ENCODE measurements around the gene GRK5.
"Not testable (repeated sequence)": the region's sequence is repeated elsewhere in the genome, so short reads cannot be mapped to it uniquely, and the experiment has no call there.

Gene GRK5

DNA sequence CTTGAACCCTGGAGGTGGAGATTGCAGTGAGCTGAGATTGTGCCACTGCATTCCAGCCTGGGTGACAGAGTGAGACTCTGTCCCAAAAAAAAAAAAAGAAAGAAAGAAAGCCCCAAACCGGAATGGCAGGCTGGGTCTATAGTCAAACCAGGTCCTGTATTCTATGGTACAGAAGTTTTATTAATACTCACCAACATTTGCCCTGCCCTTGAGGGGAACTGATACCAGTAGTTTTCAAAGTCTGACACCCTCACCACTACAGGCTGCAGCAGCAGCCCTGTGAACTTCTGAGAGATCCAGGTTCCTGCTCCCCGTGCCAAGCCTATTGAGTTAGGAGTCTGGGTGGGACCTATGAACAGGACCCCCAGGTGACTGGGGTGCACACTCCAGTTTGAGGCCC is 254.6 kb downstream of the GRK5 start:
- Histone ChIP-seq H3K36me3 (ENCODE audit: control insufficient read depth in 1 of 2, insufficient read depth in 2 of 2, low read length in 2 of 2) (no peaks in the 10 kb centered on the region), H3K27me3 (ENCODE audit: control insufficient read depth in 1 of 2, insufficient read depth in 2 of 2, low read length in 2 of 2) (no peaks in the 10 kb centered on the region), H3K9ac (ENCODE audit: low read depth in 1 of 2, low read length in 2 of 2) (no peak overlapping the region), H3K4me1 (ENCODE audit: control insufficient read depth in 1 of 2, insufficient read depth in 2 of 2, low read length in 2 of 2) (no peaks in the 10 kb centered on the region), H3K9me3 (ENCODE audit: control insufficient read depth in 1 of 2, low read length in 2 of 2) (no peaks in the 10 kb centered on the region), H3K4me3 (ENCODE audit: low read depth in 1 of 2, low read length in 2 of 2) (no peak overlapping the region), H3K27ac (ENCODE audit: low read depth, low read length) (no peak overlapping the region)

- H3K4me1 ChIP-seq (ENCODE audit: control insufficient read depth in 1 of 2, insufficient read depth in 2 of 2, low read length in 2 of 2) = no peaks in the 10 kb centered on the region
- no peaks in the 10 kb centered on the region for H3K9me3 ChIP-seq (ENCODE audit: control insufficient read depth in 1 of 2, low read length in 2 of 2)
- no peak overlapping the region for H3K27ac ChIP-seq (ENCODE audit: low read depth, low read length)
- no peak overlapping the region for H3K9ac ChIP-seq (ENCODE audit: low read depth in 1 of 2, low read length in 2 of 2)
- H3K27me3 ChIP-seq (ENCODE audit: control insufficient read depth in 1 of 2, insufficient read depth in 2 of 2, low read length in 2 of 2) = no peaks in the 10 kb centered on the region
- H3K4me3 ChIP-seq (ENCODE audit: low read depth in 1 of 2, low read length in 2 of 2) = no peak overlapping the region
- H3K36me3 ChIP-seq (ENCODE audit: control insufficient read depth in 1 of 2, insufficient read depth in 2 of 2, low read length in 2 of 2) = no peaks in the 10 kb centered on the region
Observed at GRCh38 chr10:119462773-119463172, 255.4 kb downstream of the GRK5 start.

DNA sequence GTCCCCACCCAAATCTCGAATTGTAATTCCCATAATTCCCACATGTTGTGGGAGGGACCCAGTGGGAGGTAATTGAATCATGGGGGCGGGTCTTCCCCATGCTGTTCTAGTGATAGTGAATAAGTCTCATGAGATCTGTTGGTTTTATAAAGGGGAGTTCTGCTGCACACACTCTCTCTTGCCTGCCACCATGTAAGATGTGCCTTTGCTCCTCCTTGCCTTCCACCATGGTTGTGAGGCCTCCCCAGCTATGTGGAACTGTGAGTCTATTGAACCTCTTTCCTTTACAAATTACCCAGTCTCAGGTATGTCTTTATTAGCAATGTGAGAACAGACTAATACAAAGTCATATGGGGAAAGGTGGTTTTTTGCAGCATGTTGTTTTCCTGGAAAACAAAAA is 255.8 kb downstream of the GRK5 start:
- not testable (repeated sequence) for H3K27ac ChIP-seq (ENCODE audit: low read depth, low read length); H3K4me1 ChIP-seq (ENCODE audit: control insufficient read depth in 1 of 2, insufficient read depth in 2 of 2, low read length in 2 of 2); H3K9me3 ChIP-seq (ENCODE audit: control insufficient read depth in 1 of 2, low read length in 2 of 2); H3K4me3 ChIP-seq (ENCODE audit: low read depth in 1 of 2, low read length in 2 of 2); H3K9ac ChIP-seq (ENCODE audit: low read depth in 1 of 2, low read length in 2 of 2); H3K36me3 ChIP-seq (ENCODE audit: control insufficient read depth in 1 of 2, insufficient read depth in 2 of 2, low read length in 2 of 2); H3K27me3 ChIP-seq (ENCODE audit: control insufficient read depth in 1 of 2, insufficient read depth in 2 of 2, low read length in 2 of 2)

DNA sequence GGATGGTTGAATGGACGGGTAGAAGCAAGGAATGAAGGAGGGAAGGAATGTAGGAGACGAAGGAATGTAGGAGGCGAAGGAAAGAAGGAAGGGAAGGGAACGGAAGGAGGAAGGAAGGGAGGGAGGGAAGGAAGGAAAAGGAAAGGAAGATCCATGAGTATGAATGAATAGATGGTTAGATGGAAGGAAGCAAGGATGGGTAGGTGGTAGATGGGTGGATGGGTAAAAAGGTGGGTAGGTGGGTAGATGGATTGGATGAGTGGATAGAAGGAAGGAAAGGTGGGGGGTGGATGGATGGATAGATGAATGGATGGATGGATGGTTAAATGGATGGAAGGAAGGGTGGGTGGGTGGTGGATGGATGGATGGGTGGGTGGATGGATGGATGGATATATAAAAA is 257.7 kb downstream of the GRK5 start:
- H3K27me3 ChIP-seq (ENCODE audit: control insufficient read depth in 1 of 2, insufficient read depth in 2 of 2, low read length in 2 of 2) = no peaks in the 10 kb centered on the region
- H3K9ac ChIP-seq (ENCODE audit: low read depth in 1 of 2, low read length in 2 of 2) = no peak overlapping the region
- H3K27ac ChIP-seq (ENCODE audit: low read depth, low read length) = no peak overlapping the region
- no peaks in the 10 kb centered on the region for H3K4me1 ChIP-seq (ENCODE audit: control insufficient read depth in 1 of 2, insufficient read depth in 2 of 2, low read length in 2 of 2)
- H3K9me3 ChIP-seq (ENCODE audit: control insufficient read depth in 1 of 2, low read length in 2 of 2) = no peaks in the 10 kb centered on the region
- no peaks in the 10 kb centered on the region for H3K36me3 ChIP-seq (ENCODE audit: control insufficient read depth in 1 of 2, insufficient read depth in 2 of 2, low read length in 2 of 2)
- H3K4me3 ChIP-seq (ENCODE audit: low read depth in 1 of 2, low read length in 2 of 2) = no peak overlapping the region

GRCh38 chr10:119466076-119466475 is 258.7 kb downstream of the GRK5 start:
- Histone ChIP-seq H3K9ac (ENCODE audit: low read depth in 1 of 2, low read length in 2 of 2) (no peak overlapping the region), H3K27ac (ENCODE audit: low read depth, low read length) (no peak overlapping the region), H3K4me3 (ENCODE audit: low read depth in 1 of 2, low read length in 2 of 2) (no peak overlapping the region), H3K4me1 (ENCODE audit: control insufficient read depth in 1 of 2, insufficient read depth in 2 of 2, low read length in 2 of 2) (no peaks in the 10 kb centered on the region), H3K27me3 (ENCODE audit: control insufficient read depth in 1 of 2, insufficient read depth in 2 of 2, low read length in 2 of 2) (no peaks in the 10 kb centered on the region), H3K36me3 (ENCODE audit: control insufficient read depth in 1 of 2, insufficient read depth in 2 of 2, low read length in 2 of 2) (no peaks in the 10 kb centered on the region), H3K9me3 (ENCODE audit: control insufficient read depth in 1 of 2, low read length in 2 of 2) (no peaks in the 10 kb centered on the region)

- Histone ChIP-seq H3K4me3 (ENCODE audit: low read depth in 1 of 2, low read length in 2 of 2) (no peak overlapping the region), H3K9ac (ENCODE audit: low read depth in 1 of 2, low read length in 2 of 2) (no peak overlapping the region), H3K27ac (ENCODE audit: low read depth, low read length) (no peak overlapping the region), H3K9me3 (ENCODE audit: control insufficient read depth in 1 of 2, low read length in 2 of 2) (no peaks in the 10 kb centered on the region), H3K4me1 (ENCODE audit: control insufficient read depth in 1 of 2, insufficient read depth in 2 of 2, low read length in 2 of 2) (no peaks in the 10 kb centered on the region), H3K27me3 (ENCODE audit: control insufficient read depth in 1 of 2, insufficient read depth in 2 of 2, low read length in 2 of 2) (no peaks in the 10 kb centered on the region), H3K36me3 (ENCODE audit: control insufficient read depth in 1 of 2, insufficient read depth in 2 of 2, low read length in 2 of 2) (no peaks in the 10 kb centered on the region)
Observed at GRCh38 chr10:119466655-119467054, 259.3 kb downstream of the GRK5 start.

DNA sequence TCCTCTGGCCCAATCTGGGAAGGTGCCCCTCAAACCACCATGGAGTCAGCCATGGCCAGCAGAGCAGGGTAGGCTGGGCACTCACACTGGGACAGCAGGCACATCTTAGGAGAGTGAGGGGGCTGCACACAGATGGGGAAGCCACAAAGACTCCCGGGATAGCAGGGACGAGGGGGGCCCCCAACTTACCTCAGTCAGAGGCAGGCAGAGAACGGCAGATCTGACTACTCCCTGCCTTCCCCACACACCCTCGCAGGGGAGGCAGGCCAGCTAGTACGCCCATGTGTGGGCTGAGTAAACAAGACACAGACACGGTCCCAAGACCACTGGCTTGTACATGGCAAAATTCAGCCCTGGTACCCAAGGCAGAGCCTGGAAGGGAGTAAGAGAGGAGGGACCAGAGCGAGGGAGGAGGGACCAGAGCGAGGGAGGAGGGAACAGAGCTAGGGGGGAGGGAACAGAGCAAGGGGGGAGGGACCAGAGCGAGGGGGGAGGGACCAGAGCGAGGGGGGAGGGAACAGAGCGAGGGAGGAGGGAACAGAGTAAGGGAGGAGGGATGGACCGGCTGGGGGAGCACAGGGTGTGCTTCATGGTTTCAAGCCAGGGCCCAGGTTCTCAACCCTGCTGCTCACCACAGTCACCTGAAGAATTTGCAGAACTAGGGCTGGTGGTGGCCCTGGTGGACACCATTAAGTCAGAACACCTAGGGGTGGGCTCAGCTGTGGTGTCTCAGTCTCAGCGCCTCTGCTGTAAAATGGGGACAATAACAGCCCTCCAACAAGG is 261.4 kb downstream of the GRK5 start:
- Histone ChIP-seq H3K4me3 (ENCODE audit: low read depth in 1 of 2, low read length in 2 of 2) (no peak overlapping the region), H3K27me3 (ENCODE audit: control insufficient read depth in 1 of 2, insufficient read depth in 2 of 2, low read length in 2 of 2) (no peaks in the 10 kb centered on the region), H3K9ac (ENCODE audit: low read depth in 1 of 2, low read length in 2 of 2) (no peak overlapping the region), H3K9me3 (ENCODE audit: control insufficient read depth in 1 of 2, low read length in 2 of 2) (no peaks in the 10 kb centered on the region), H3K4me1 (ENCODE audit: control insufficient read depth in 1 of 2, insufficient read depth in 2 of 2, low read length in 2 of 2) (peaks cover 0 to 2% of the 10 kb centered on the region in 2 donors), H3K27ac (ENCODE audit: low read depth, low read length) (no peak overlapping the region), H3K36me3 (ENCODE audit: control insufficient read depth in 1 of 2, insufficient read depth in 2 of 2, low read length in 2 of 2) (no peaks in the 10 kb centered on the region)

DNA sequence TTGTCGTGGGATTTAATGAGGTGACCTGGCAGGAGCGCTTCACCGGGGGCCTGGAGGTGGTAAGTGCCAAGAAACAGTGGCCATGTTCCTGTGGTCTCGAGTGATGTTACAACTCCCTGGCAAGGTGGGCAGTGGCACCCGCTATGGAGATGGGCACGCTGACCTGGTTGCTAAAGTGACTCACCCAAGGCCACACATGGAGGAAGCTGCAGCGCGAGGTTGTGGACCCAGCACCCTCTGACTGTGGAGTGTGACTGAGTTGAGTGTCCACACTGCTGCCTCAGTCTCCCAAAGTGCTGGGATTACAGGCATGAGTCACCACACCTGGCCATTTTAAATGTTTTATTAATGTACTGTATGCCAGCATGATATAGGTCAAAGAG is 261.9 kb downstream of the GRK5 start:
- H3K27ac ChIP-seq (ENCODE audit: low read depth, low read length) = no peak overlapping the region
- no peak overlapping the region for H3K9ac ChIP-seq (ENCODE audit: low read depth in 1 of 2, low read length in 2 of 2)
- H3K36me3 ChIP-seq (ENCODE audit: control insufficient read depth in 1 of 2, insufficient read depth in 2 of 2, low read length in 2 of 2) = no peaks in the 10 kb centered on the region
- no peak overlapping the region for H3K4me3 ChIP-seq (ENCODE audit: low read depth in 1 of 2, low read length in 2 of 2)
- no peaks in the 10 kb centered on the region for H3K27me3 ChIP-seq (ENCODE audit: control insufficient read depth in 1 of 2, insufficient read depth in 2 of 2, low read length in 2 of 2)
- peaks cover 0 to 2% of the 10 kb centered on the region in 2 donors for H3K4me1 ChIP-seq (ENCODE audit: control insufficient read depth in 1 of 2, insufficient read depth in 2 of 2, low read length in 2 of 2)
- no peaks in the 10 kb centered on the region for H3K9me3 ChIP-seq (ENCODE audit: control insufficient read depth in 1 of 2, low read length in 2 of 2)

GRCh38 chr10:119469846-119470245 is 262.5 kb downstream of the GRK5 start:
- Histone ChIP-seq H3K9ac (ENCODE audit: low read depth in 1 of 2, low read length in 2 of 2) (no peak overlapping the region), H3K9me3 (ENCODE audit: control insufficient read depth in 1 of 2, low read length in 2 of 2) (no peaks in the 10 kb centered on the region), H3K36me3 (ENCODE audit: control insufficient read depth in 1 of 2, insufficient read depth in 2 of 2, low read length in 2 of 2) (no peaks in the 10 kb centered on the region), H3K4me3 (ENCODE audit: low read depth in 1 of 2, low read length in 2 of 2) (no peak overlapping the region), H3K27me3 (ENCODE audit: control insufficient read depth in 1 of 2, insufficient read depth in 2 of 2, low read length in 2 of 2) (no peaks in the 10 kb centered on the region), H3K4me1 (ENCODE audit: control insufficient read depth in 1 of 2, insufficient read depth in 2 of 2, low read length in 2 of 2) (peaks cover 0 to 2% of the 10 kb centered on the region in 2 donors), H3K27ac (ENCODE audit: low read depth, low read length) (no peak overlapping the region)

DNA sequence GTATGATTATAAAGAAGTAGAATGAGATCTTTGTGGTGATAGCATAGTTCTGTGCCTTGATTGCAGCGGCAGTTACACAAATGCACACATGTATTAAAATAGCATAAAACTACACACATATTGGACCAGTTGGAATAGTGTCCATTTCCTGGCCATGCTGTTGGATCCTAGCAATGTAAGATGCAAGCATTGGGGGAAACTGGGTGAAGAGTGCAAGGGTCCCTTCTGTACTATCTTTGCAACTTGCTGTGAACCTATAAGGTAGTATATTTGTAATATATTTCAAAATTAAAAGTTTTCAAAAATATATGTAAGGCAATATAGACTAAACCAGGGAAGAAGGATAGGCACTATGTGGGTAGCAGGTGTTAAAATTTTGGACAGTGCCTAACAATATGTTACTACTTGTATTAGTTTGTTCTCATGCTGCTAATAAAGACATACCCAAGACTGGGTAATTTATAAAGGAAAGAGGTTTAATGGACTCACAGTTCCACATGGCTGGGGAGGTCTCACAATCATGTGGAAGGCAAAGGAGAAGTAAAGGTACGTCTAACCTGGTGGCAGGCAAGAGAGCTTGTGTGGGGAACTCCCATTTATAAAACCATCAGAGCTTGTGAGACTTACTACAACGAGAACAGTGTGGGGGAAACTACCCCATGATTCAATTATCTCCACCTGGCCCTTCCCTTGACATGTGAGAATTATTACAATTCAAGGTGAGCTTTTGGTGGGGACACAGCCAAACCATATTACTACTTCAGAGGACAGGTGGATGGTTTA is 263.7 kb downstream of the GRK5 start:
- Histone ChIP-seq H3K27me3 (ENCODE audit: control insufficient read depth in 1 of 2, insufficient read depth in 2 of 2, low read length in 2 of 2) (no peaks in the 10 kb centered on the region), H3K36me3 (ENCODE audit: control insufficient read depth in 1 of 2, insufficient read depth in 2 of 2, low read length in 2 of 2) (no peaks in the 10 kb centered on the region), H3K4me1 (ENCODE audit: control insufficient read depth in 1 of 2, insufficient read depth in 2 of 2, low read length in 2 of 2) (peaks cover 0 to 2% of the 10 kb centered on the region in 2 donors), H3K4me3 (ENCODE audit: low read depth in 1 of 2, low read length in 2 of 2) (no peak overlapping the region), H3K9me3 (ENCODE audit: control insufficient read depth in 1 of 2, low read length in 2 of 2) (no peaks in the 10 kb centered on the region), H3K9ac (ENCODE audit: low read depth in 1 of 2, low read length in 2 of 2) (no peak overlapping the region), H3K27ac (ENCODE audit: low read depth, low read length) (no peak overlapping the region)
